Smooth muscle cell (in vitro differentiated cells): ENCODE measurements around the gene ADAP2. TPM values are rescaled to one million over a fixed set of nuclear protein-coding genes. Genes with fewer than 3 reads are reported as not detected.
A peak's percentile ranks its signal among the peaks of the same experiment; 100 is the strongest.

Experiments used
- DNase-seq: peaks from one replicate; lab custom pipeline; 2025; ENCODE audit not compliant: unreplicated experiment; lab: John Stamatoyannopoulos, UW
- H2AFZ ChIP-seq: fragments of 200-600 bp; sonication (generic); 2 replicates; pipeline ENCODE4 v1.6.0; 2016; ENCODE audit warnings: antibody characterized with exemption, low read depth, mild to moderate bottlenecking
- H3F3A ChIP-seq: fragments of 200-600 bp; sonication (generic); 2 replicates; pipeline ENCODE4 v1.6.0; 2017; ENCODE audit warnings: antibody characterized with exemption, low read depth
- H3K27ac ChIP-seq: fragments of 200-600 bp; sonication (generic); 2 replicates; pipeline ENCODE4 v1.5.1; 2016; ENCODE audit warnings: low read depth, mild to moderate bottlenecking
- H3K27me3 ChIP-seq: fragments of 200-600 bp; sonication (generic); 2 replicates; pipeline ENCODE4 v1.6.1; 2016; ENCODE audit warnings: low read depth, mild to moderate bottlenecking
- H3K36me3 ChIP-seq: fragments of 200-600 bp; sonication (generic); 2 replicates; pipeline ENCODE4 v1.5.1; 2016; ENCODE audit warnings: low read depth
- H3K4me1 ChIP-seq: fragments of 200-600 bp; sonication (generic); 2 replicates; pipeline ENCODE4 v1.5.1; 2016; ENCODE audit warnings: low read depth
- H3K4me2 ChIP-seq: fragments of 200-600 bp; sonication (generic); 2 replicates; pipeline ENCODE4 v1.6.0; 2016; ENCODE audit warnings: mild to moderate bottlenecking
- H3K4me3 ChIP-seq: fragments of 200-600 bp; sonication (generic); 2 replicates; pipeline ENCODE4 v1.5.1; 2016; ENCODE audit warnings: mild to moderate bottlenecking
- H3K79me2 ChIP-seq: fragments of 200-600 bp; sonication (generic); 2 replicates; pipeline ENCODE4 v1.6.0; 2016; ENCODE audit warnings: low read depth, mild to moderate bottlenecking
- H3K9ac ChIP-seq: fragments of 200-600 bp; sonication (generic); 2 replicates; pipeline ENCODE4 v1.6.0; 2016; ENCODE audit warnings: low read depth
- H3K9me3 ChIP-seq: fragments of 200-600 bp; sonication (generic); replicated peaks from 2 replicates; pipeline ENCODE4 v1.5.1; 2016; ENCODE audit warnings: low read depth
- H4K20me1 ChIP-seq: fragments of 200-600 bp; sonication (generic); 2 replicates; pipeline ENCODE4 v1.6.0; 2016; ENCODE audit warnings: low read depth
- WGBS: methylation state at CpG from one replicate; pipeline ENCODE4 v1.1.7; 2016; ENCODE audit warnings: low lambda C conversion rate; 5-methylcytosine and 5-hydroxymethylcytosine counted together
- polyA plus RNA-seq: library from polyadenylated mRNA; unstranded; fragments of >200 nt; fragmentation: Nextera tagmentation; extraction: Ambion mirVana; gene quantifications from 2 replicates; pipeline ENCODE4 v1.2.1, GENCODE V29; 2016
- total RNA-seq: library from RNA; depleted of rRNA; stranded (reverse); fragments of >200 nt; gene quantifications from 2 replicates; pipeline ENCODE4 v1.2.3, GENCODE V29; 2014
- TF ChIP-seq, protein P1 (sequence below): fragments of 200-600 bp; sonication (generic); IDR thresholded peaks from 2 replicates; pipeline ENCODE4 v1.5.1; 2017; ENCODE audit warnings: borderline replicate concordance, mild to moderate bottlenecking, antibody characterized with exemption; ENCODE audit not compliant: insufficient read depth, poor library complexity, severe bottlenecking

The ADAP2 gene
- total and polyA plus RNA-seq, 2 experiments from 2014 or later, result 0.13 to 0.43 TPM

DNA sequence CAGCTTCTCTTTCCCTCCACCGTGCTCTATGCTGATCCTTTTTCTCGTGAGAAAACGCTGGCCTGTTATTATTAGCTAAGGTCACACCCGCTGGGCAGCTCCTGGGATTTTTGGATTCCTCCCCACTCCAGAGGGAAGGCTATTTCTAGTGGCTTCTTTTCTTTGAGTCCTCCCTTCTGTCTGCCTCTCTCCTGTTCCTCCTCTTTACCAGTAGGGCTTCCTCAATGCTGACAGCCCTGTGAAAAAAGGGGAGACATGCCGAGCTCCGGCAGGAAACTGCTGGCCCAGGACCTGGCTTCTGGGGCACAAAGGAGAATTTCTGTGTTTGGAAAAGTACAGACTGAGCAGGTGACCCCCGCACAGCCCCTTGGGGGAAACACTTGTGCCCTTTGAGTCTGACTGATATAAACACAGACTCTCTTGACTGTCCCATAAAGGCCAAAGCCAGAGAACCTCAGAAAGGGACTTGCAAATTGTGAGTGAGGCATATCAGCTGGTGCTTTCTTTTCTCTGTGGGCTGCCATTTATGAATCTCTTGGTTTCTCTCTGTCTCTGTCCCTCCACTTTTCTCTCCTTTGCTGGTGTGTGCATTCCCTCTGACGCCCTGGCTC is 35.1 kb downstream of the ADAP2 start:
- Histone ChIP-seq H3F3A (no peaks in the 10 kb centered on the region), H3K9ac (no peak overlapping the region), H3K27ac (no peak overlapping the region), H3K27me3 (no peaks in the 10 kb centered on the region), H3K4me2 (no peak overlapping the region), H3K36me3 (no peaks in the 10 kb centered on the region), H3K4me3 (no peak overlapping the region), H3K79me2 (no peaks in the 10 kb centered on the region), H4K20me1 (no peaks in the 10 kb centered on the region), H3K4me1 (no peaks in the 10 kb centered on the region), H2AFZ (no peak overlapping the region), H3K9me3 (no peaks in the 10 kb centered on the region)
- DNase-seq, result no peak
- TF ChIP-seq, protein P1, sequence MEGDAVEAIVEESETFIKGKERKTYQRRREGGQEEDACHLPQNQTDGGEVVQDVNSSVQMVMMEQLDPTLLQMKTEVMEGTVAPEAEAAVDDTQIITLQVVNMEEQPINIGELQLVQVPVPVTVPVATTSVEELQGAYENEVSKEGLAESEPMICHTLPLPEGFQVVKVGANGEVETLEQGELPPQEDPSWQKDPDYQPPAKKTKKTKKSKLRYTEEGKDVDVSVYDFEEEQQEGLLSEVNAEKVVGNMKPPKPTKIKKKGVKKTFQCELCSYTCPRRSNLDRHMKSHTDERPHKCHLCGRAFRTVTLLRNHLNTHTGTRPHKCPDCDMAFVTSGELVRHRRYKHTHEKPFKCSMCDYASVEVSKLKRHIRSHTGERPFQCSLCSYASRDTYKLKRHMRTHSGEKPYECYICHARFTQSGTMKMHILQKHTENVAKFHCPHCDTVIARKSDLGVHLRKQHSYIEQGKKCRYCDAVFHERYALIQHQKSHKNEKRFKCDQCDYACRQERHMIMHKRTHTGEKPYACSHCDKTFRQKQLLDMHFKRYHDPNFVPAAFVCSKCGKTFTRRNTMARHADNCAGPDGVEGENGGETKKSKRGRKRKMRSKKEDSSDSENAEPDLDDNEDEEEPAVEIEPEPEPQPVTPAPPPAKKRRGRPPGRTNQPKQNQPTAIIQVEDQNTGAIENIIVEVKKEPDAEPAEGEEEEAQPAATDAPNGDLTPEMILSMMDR, result no peak
- 72% methylated on average over 8 of the region's 8 CpGs for WGBS

DNA sequence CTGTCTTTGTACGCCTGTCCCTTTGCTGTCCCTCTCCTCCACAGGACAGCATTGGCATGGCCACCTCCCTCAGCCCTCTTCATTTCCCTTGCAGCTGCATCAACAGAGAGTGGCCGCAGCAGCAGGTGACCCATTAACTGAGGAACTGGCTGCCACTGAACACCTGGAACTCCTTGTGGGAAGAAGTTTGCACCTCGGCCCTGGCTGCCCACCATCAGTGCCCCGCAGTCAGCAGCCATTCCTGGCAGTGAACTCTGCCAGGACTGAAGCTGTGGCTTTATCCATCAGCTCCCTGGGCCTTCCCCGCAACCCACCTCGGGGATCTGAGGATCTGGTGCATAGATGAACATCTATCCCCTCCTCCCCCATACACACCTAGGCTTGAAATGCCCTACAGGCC is 36.0 kb downstream of the ADAP2 start:
- Histone ChIP-seq H3K4me1 (no peaks in the 10 kb centered on the region), H3K4me3 (no peak overlapping the region), H3K79me2 (no peaks in the 10 kb centered on the region), H3K9ac (no peak overlapping the region), H3K27ac (no peak overlapping the region), H2AFZ (no peak overlapping the region), H3K36me3 (no peaks in the 10 kb centered on the region), H3K9me3 (no peaks in the 10 kb centered on the region), H4K20me1 (no peaks in the 10 kb centered on the region), H3K27me3 (no peaks in the 10 kb centered on the region), H3F3A (no peaks in the 10 kb centered on the region), H3K4me2 (no peak overlapping the region)
- DNase-seq, result no peak
- WGBS, result 94% methylated on average over 6 of the region's 6 CpGs
- TF ChIP-seq, protein P1, result no peak

DNA sequence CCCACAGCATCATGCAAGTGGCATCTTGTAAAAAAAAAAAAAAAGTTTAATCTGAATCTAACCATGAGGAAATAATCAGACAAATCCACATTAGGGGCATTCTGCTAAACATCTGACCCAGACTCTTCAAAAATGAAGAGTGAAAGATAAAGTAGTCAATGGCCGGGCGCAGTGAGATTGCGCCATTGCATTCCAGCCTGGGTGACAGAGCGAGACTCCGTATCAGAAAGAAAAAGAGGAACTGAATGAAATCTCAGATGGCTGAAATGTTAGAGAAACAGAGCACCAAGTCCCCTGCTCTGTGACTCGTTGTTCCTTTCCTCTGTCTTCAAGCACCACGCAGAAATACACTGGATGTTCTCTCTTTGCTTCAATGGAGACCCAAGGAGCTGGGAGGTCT is 36.4 kb downstream of the ADAP2 start:
- Histone ChIP-seq H3K27me3 (no peaks in the 10 kb centered on the region), H4K20me1 (no peaks in the 10 kb centered on the region), H3K36me3 (no peaks in the 10 kb centered on the region), H3K9me3 (no peaks in the 10 kb centered on the region), H3F3A (no peaks in the 10 kb centered on the region), H2AFZ (peak overlapping the region; percentile 7), H3K79me2 (no peaks in the 10 kb centered on the region), H3K4me3 (no peak overlapping the region), H3K4me1 (no peaks in the 10 kb centered on the region), H3K4me2 (no peak overlapping the region), H3K27ac (no peak overlapping the region), H3K9ac (no peak overlapping the region)
- DNase-seq, result no peak
- WGBS, result 57% methylated on average over 7 of the region's 7 CpGs
- TF ChIP-seq, protein P1, result no peak
